Measurements from ENCODE around the gene ARL15.

The ARL15 gene

GRCh38 chr5:53948598-53948997 is 361.8 kb downstream of the ARL15 start:
- DNase-seq (ENCODE audit: low read depth in 4 of 4, low spot score in 1 of 4) = no peak

- DNase-seq (ENCODE audit: low read depth in 4 of 4, low spot score in 1 of 4) = no peak
These were observed 363.8 kb downstream of the ARL15 start for GRCh38 chr5:53946405-53947100.

GRCh38 chr5:53944981-53945380 is 365.4 kb downstream of the ARL15 start:
- no peak for DNase-seq (ENCODE audit: low read depth in 4 of 4, low spot score in 1 of 4)

- no peak for DNase-seq (ENCODE audit: low read depth in 4 of 4, low spot score in 1 of 4)
These were observed 366.4 kb downstream of the ARL15 start for GRCh38 chr5:53943938-53944337.

GRCh38 chr5:53942724-53943123 is 367.6 kb downstream of the ARL15 start:
- no peak for DNase-seq (ENCODE audit: low read depth in 4 of 4, low spot score in 1 of 4)

GRCh38 chr5:53940921-53941320 is 369.5 kb downstream of the ARL15 start:
- no peak for DNase-seq (ENCODE audit: low read depth in 4 of 4, low spot score in 1 of 4)

GRCh38 chr5:53937467-53937866 is 372.9 kb downstream of the ARL15 start:
- DNase-seq (ENCODE audit: low read depth in 4 of 4, low spot score in 1 of 4) = no peak

GRCh38 chr5:53936481-53937352 is 373.7 kb downstream of the ARL15 start:
- no peak for DNase-seq (ENCODE audit: low read depth in 4 of 4, low spot score in 1 of 4)

GRCh38 chr5:53934151-53934820 is 376.1 kb downstream of the ARL15 start:
- DNase-seq (ENCODE audit: low read depth in 4 of 4, low spot score in 1 of 4) = no peak

- no peak for DNase-seq (ENCODE audit: low read depth in 4 of 4, low spot score in 1 of 4)
These were observed 378.0 kb downstream of the ARL15 start for GRCh38 chr5:53932351-53932750.

- no peak for DNase-seq (ENCODE audit: low read depth in 4 of 4, low spot score in 1 of 4)
These were observed 379.9 kb downstream of the ARL15 start for GRCh38 chr5:53930457-53930856.

- DNase-seq (ENCODE audit: low read depth in 4 of 4, low spot score in 1 of 4) = no peak
These were observed 380.8 kb downstream of the ARL15 start for GRCh38 chr5:53929570-53929969.

- DNase-seq (ENCODE audit: low read depth in 4 of 4, low spot score in 1 of 4) = no peak
These were observed 381.2 kb downstream of the ARL15 start for GRCh38 chr5:53929152-53929551.

GRCh38 chr5:53928641-53929040 is 381.7 kb downstream of the ARL15 start:
- DNase-seq (ENCODE audit: low read depth in 4 of 4, low spot score in 1 of 4) = no peak

GRCh38 chr5:53927668-53928247 is 382.6 kb downstream of the ARL15 start:
- no peak for DNase-seq (ENCODE audit: low read depth in 4 of 4, low spot score in 1 of 4)

- DNase-seq (ENCODE audit: low read depth in 4 of 4, low spot score in 1 of 4) = no peak
These were observed 384.3 kb downstream of the ARL15 start for GRCh38 chr5:53926026-53926425.

GRCh38 chr5:53924392-53924791 is 386.0 kb downstream of the ARL15 start:
- no peak for DNase-seq (ENCODE audit: low read depth in 4 of 4, low spot score in 1 of 4)

GRCh38 chr5:53923961-53924360 is 386.4 kb downstream of the ARL15 start:
- no peak for DNase-seq (ENCODE audit: low read depth in 4 of 4, low spot score in 1 of 4)

GRCh38 chr5:53922508-53923498 is 387.6 kb downstream of the ARL15 start:
- no peak for DNase-seq (ENCODE audit: low read depth in 4 of 4, low spot score in 1 of 4)

GRCh38 chr5:53917826-53918225 is 392.5 kb downstream of the ARL15 start:
- no peak for DNase-seq (ENCODE audit: low read depth in 4 of 4, low spot score in 1 of 4)

Measured in stimulated activated CD4-positive, alpha-beta T cell treated with anti-CD3 and anti-CD28 coated beads, Interleukin-1b, Interleukin-23, amount 100 ng/mL, for 24 hours (primary cell).